ENCODE measurements around the gene NFIA. TPM values are rescaled to one million over a fixed set of nuclear protein-coding genes. Genes with fewer than 3 reads are reported as not detected.

NFIA gene
- polyA plus RNA-seq, 3 donors: 1.4 to 5.3 (median 2.4) TPM

DNA sequence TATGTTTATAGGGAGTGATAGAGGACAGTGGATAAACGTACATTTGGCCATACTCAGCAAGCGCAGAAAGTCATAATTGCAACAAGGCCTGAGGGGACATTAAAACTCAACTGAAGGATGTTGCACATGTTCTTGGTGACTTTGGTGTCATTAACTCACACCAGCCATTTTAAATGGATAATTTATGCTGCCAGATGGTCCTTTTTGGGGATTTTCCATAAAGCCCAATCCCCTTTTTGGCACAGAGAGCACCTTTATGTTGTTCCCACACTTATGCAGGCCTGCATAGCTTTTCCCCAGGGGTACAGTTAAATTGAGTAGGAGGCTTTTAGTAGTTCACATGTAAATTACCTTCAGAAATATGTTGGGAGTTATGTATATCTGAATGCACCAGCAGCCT, 279.6 kb downstream of the NFIA start:
- no peak for DNase-seq
- no peak overlapping the region for H3K9ac ChIP-seq (ENCODE audit: insufficient read depth, low read length, poor library complexity, severe bottlenecking)
- H3K4me1 ChIP-seq (ENCODE audit: control insufficient read depth in 1 of 2, insufficient read depth in 2 of 2, low read length in 2 of 2): no peaks in the 10 kb centered on the region
- no peaks in the 10 kb centered on the region for H3K27me3 ChIP-seq (ENCODE audit: control insufficient read depth in 2 of 2, insufficient read depth in 2 of 2, low read length in 2 of 2)
- H3K9me3 ChIP-seq (replicated peaks in 1 of 2; ENCODE audit: control insufficient read depth in 1 of 2, insufficient read depth in 1 of 2, low read length in 2 of 2): no peaks in the 10 kb centered on the region
- no peaks in the 10 kb centered on the region for H4K20me1 ChIP-seq (ENCODE audit: insufficient read depth, low read length)
- Mint-ChIP-seq H3K27me3 (ENCODE audit: low read depth in 3 of 3) (peaks cover 0 to 1% (median 0%) of the 10 kb centered on the region in 3 donors), H3K27ac (no peak overlapping the region), H3K4me3 (no peak overlapping the region), H3K36me3 (peaks cover 12 to 26% of the 10 kb centered on the region in 2 donors), H3K9me3 (no peaks in the 10 kb centered on the region), H3K4me1 (no peaks in the 10 kb centered on the region)
- H3K4me3 ChIP-seq (replicated peaks in 1 of 3; ENCODE audit: low read depth in 2 of 3, low read length in 3 of 3): no peak overlapping the region
- no peak for TF ChIP-seq CTCF (IDR thresholded peaks at IDR 0.05)
- no peak overlapping the region for H3K27ac ChIP-seq (ENCODE audit: low read depth in 1 of 2, low read length in 2 of 2)
- H2AFZ ChIP-seq (ENCODE audit: insufficient read depth, low read depth, low read length, poor library complexity, severe bottlenecking): no peak overlapping the region
- intact Hi-C loops (cut with micrococcal nuclease): no loop called here
- H3K79me2 ChIP-seq (ENCODE audit: insufficient read depth, low read length): no peaks in the 10 kb centered on the region
- H3K4me2 ChIP-seq (replicated peaks; ENCODE audit: extremely low read depth, low read length, poor library complexity, severe bottlenecking): no peak overlapping the region
- no peaks in the 10 kb centered on the region for H3K36me3 ChIP-seq (replicated peaks in 1 of 2; ENCODE audit: control insufficient read depth in 1 of 2, insufficient read depth in 2 of 2, low read length in 2 of 2)
- no CpG with 5 or more reads among the region's 2 CpGs for WGBS (ENCODE audit: insufficient coverage)

DNA sequence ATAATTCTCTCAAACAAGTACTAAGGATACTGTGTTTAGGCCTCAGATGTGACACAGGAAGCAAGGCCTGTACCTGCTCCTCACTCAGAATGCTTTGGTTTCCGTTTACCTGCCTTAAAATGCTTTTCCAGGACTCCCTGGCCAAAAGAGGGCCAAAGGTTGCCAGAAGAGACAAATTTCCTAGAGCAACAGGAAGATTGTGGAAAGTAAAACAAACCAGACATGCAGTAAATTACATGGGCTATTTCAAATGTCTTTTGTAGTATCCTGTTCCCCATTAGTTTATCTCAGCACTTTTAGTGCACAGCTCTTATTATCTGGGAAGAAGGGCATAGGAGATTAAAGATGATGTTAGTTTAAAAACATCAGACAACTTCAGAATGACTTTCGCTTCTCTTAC, 280.0 kb downstream of the NFIA start:
- Histone ChIP-seq H3K27ac (ENCODE audit: low read depth in 1 of 2, low read length in 2 of 2) (no peak overlapping the region), H3K4me2 (replicated peaks; ENCODE audit: extremely low read depth, low read length, poor library complexity, severe bottlenecking) (no peak overlapping the region), H3K9ac (ENCODE audit: insufficient read depth, low read length, poor library complexity, severe bottlenecking) (no peak overlapping the region), H4K20me1 (ENCODE audit: insufficient read depth, low read length) (no peaks in the 10 kb centered on the region), H2AFZ (ENCODE audit: insufficient read depth, low read depth, low read length, poor library complexity, severe bottlenecking) (no peak overlapping the region), H3K79me2 (ENCODE audit: insufficient read depth, low read length) (no peaks in the 10 kb centered on the region), H3K36me3 (replicated peaks in 1 of 2; ENCODE audit: control insufficient read depth in 1 of 2, insufficient read depth in 2 of 2, low read length in 2 of 2) (no peaks in the 10 kb centered on the region), H3K4me1 (ENCODE audit: control insufficient read depth in 1 of 2, insufficient read depth in 2 of 2, low read length in 2 of 2) (no peaks in the 10 kb centered on the region), H3K4me3 (replicated peaks in 1 of 3; ENCODE audit: low read depth in 2 of 3, low read length in 3 of 3) (no peak overlapping the region), H3K27me3 (ENCODE audit: control insufficient read depth in 2 of 2, insufficient read depth in 2 of 2, low read length in 2 of 2) (no peaks in the 10 kb centered on the region), H3K9me3 (replicated peaks in 1 of 2; ENCODE audit: control insufficient read depth in 1 of 2, insufficient read depth in 1 of 2, low read length in 2 of 2) (no peaks in the 10 kb centered on the region)
- intact Hi-C loops (cut with micrococcal nuclease): no loop called here
- no peak overlapping the region for H3K4me3 Mint-ChIP-seq
- H3K9me3 Mint-ChIP-seq: no peaks in the 10 kb centered on the region
- H3K4me1 Mint-ChIP-seq: no peaks in the 10 kb centered on the region
- no peak for TF ChIP-seq CTCF (IDR thresholded peaks at IDR 0.05)
- peaks cover 12 to 28% of the 10 kb centered on the region in 2 donors for H3K36me3 Mint-ChIP-seq
- no peak for DNase-seq
- H3K27me3 Mint-ChIP-seq (ENCODE audit: low read depth in 3 of 3): peaks cover 0 to 1% (median 0%) of the 10 kb centered on the region in 3 donors
- H3K27ac Mint-ChIP-seq: no peak overlapping the region
- WGBS (ENCODE audit: insufficient coverage): 100% methylated on average over 2 of the region's 2 CpGs
